Right lung (tissue), 5 donors: ENCODE data around the gene CMIP. TPM values are rescaled to one million over a fixed set of nuclear protein-coding genes. Genes with fewer than 3 reads are reported as not detected.
A peak's percentile ranks its signal among the peaks of the same experiment; 100 is the strongest.
"Not testable (repeated sequence)": the region's sequence is repeated elsewhere in the genome, so short reads cannot be mapped to it uniquely, and the experiment has no call there.

Experiments
- DNase-seq, 2 donors: peaks; one replicate each; pipeline ENCODE4 v3.0.0-alpha.2; 2013
- polyA plus RNA-seq, 5 donors: library from polyadenylated mRNA; unstranded; fragments of 120-200 nt; gene quantifications; one replicate each; pipeline versions ENCODE4 v1.2.1 to v1.2.3, GENCODE V29; 2013; ENCODE audit warnings: inconsistent platforms in 1 of 5, low replicate concordance in 1 of 5; ENCODE audit not compliant: insufficient read length in 5 of 5, insufficient read depth in 1 of 5

CMIP gene
- polyA plus RNA-seq, 5 donors = 29.2 to 41.6 (median 35.1) TPM

GRCh38 chr16:81678326-81679095, 233.9 kb downstream of the CMIP start:
- no peak for DNase-seq

- DNase-seq = no peak
Measured at GRCh38 chr16:81679721-81680430, 235.3 kb downstream of the CMIP start.

DNA sequence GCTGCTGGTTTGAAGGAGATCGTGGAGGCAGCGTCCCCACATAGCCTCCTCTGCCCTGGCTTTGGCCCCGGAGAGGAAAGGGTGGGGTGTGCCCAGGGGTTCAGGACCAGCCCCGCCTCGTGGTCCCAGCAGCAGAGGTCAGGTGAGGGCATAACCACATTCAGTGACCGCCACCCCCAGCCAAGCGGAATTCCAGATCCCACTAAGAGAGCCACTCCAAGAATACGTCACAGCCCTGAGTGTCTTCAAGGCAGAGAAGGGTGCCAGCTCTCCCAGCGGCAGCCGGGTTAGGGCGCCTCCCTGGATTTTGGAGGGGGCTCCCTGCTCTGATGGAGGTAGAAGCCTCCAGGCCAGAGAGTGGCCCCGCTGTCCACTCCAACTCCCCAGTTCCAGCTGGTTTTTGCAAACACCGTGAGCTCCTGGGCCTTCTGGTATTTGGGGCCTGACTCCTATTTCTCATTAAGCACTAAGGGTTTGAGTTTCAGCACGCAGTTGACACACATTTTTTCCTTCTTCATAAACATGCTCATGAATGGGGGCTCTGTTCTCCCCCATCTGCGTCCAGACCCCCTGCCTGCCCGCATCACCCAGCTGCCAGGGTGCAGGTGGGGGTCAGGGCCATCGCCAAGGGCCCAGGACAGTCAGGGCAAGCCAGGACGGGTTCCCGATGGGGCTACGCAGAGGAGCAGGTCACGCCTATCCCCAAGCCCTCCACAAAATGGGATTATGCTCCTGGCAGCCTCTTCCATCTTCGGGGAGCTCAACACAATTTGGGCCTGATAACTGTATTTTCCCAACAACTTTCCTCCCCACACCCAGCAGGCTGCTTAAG, 236.1 kb downstream of the CMIP start:
- peak in 1 of 2 donors; percentile 32 for DNase-seq

- no peak for DNase-seq
Measured at GRCh38 chr16:81681311-81681710, 236.7 kb downstream of the CMIP start.

DNA sequence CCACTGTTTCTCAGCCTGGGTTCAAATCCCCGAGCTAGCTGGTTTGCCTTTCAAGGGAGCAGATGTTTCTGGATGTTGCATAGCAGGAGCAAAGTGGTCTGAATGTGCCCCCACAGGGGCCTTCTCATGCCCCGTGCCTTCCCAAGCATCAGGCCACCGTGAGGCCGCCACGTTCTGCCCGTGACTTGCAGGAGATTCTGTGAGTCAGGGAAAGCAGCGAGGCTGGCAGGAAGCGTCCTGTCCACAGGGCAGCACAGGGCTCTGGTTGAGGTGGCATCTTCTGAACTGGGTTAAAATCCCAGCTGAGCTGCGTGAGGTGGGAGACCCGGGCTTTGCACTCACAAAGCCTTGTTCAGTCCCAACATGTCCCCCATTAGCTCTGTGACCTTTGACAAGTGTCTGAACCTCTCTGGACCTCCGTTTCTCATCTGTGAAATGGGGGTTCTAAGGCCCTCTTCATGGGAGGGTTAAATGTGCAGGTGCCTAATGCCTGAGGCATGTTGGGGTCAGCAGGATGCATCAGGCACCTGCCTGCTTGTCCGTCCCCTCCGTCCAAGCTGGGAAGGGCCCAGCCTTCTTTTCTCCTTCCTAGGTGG, 239.7 kb downstream of the CMIP start:
- DNase-seq = no peak

DNA sequence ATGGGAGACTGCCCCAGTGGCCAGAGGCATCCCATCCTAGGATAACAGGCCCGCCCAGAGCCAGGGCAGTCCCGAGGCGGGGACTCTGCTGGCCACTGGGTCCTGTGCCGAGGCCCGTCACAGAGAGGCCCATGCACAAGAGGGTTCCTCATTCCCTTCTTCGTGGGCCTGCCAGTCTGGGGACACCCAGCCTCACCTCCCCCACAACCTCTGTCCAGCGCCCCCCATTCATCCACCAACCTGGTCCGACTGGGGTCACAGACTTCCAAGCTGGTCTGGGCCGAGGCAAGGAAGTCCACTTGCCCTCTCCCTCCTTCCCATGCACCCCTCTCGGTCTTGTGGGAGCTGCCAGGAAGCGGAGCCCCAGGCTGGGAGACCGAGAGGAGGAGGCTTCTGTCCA, 240.3 kb downstream of the CMIP start:
- no peak for DNase-seq

- no peak for DNase-seq
Measured at GRCh38 chr16:81686391-81687130, 242.0 kb downstream of the CMIP start.

DNA sequence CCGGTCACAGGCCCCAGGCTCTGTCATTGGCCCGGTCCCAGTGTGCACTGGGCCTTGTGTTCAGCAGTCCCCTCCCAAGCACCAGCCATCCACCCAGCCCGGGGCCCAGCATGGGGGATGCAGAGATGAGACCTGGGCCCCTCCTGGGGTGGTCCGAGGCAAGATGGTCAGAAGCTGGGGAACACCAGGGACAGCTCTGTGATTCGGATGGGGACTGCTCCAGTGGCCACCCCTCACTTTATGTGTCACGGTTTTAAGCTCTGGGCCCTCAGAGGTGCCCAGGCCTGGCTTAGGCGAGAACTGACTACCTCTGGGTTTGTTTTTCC, 242.5 kb downstream of the CMIP start:
- DNase-seq = no peak

- DNase-seq = no peak
Measured at GRCh38 chr16:81688182-81688581, 243.6 kb downstream of the CMIP start.

DNA sequence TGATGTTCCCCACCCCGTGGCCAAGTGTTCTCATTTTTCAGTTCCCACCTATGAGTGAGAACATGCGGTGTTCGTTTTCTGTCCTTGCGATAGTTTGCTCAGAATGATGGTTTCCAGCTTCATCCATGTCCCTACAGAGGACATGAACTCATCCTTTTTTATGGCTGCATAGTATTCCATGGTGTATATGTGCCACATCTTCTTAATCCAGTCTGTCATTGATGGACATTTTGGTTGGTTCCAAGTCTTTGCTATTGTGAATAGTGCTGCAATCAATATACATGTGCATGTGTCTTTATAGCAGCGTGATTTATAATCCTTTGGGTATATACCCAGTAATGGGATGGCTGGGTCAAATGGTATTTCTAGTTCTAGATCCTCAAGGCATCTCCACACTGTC, 244.2 kb downstream of the CMIP start:
- not testable (repeated sequence) for DNase-seq

GRCh38 chr16:81692021-81692420, 247.4 kb downstream of the CMIP start:
- DNase-seq = no peak

DNA sequence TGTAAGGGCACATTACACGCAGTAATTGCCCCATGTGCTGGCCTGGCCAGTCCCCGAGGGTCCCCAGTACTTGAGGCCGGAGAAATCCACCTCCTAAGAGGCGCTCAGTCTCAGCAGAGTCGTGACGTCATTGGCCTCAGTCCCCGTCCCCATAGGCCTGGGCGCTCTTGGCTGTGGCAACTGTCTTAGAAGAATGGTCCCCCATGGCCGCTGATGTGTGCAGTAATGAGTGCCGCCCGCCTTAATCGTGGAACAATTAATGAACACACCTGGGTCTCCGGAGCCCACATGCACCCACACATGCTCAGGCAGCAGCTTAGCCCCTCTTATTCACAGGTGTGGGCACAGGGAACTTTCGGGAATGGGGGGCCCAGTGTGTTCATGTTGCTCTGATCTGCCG, 248.0 kb downstream of the CMIP start:
- no peak for DNase-seq

DNA sequence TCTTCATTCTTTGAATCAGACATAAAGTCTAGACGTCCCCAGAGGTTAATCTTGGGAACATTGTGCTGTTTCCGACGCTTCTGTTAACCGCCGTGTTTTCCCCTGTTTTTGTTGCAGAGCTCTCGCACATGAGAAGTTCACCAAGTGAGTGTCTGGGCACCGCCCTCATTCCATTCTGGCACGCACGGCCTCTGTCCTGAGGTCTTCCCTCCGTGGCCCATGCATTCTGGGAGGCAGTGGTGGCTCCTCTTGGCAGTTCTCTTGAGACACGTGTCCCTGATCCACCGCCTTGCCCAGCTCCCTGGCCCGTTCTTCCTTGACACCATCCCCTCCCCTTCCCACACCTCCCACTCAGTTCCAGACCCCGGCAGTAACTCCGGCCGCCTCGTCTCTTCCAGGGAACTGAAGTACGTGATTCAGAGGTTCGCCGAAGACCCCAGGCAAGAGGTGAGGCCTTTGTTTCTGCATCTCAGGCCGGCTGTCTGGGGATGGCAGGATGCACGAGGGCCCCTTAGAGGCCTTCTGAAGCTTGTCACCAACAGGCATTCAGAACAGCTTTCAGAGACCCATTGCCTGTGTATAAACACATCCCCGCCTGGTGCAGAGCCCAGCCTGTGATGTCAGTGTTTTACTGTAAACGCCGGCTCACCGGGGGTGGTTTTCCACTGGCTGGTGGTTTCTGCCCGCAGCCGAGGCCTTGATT, 248.6 kb downstream of the CMIP start:
- no peak for DNase-seq

DNA sequence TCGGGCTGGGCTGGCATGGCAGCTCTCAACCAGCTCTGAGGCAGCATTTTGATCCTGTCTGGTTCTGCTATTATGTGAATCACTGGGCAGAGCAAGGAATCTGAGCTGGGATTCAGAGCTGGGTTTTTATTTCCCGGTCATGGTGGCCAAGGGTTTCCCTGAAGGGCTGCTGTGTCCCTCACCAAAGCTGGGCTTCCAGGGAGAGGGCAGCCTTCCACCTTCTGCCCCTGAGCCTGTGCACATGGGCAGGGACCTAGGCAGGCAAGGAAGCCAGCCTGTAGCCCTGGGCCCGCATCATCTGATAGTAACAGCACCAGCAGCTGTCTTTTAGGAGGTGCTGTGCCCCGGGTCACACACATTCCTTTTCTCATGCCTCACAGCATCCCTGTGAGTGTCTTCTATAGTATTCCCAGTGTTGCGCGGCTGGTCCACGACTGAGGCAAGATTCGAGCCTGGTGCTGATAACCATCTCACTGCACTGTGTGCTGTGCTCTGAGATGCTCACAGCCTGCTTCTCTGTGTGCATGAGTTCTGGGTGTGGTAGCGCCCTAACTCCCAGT, 249.2 kb downstream of the CMIP start:
- no peak for DNase-seq

DNA sequence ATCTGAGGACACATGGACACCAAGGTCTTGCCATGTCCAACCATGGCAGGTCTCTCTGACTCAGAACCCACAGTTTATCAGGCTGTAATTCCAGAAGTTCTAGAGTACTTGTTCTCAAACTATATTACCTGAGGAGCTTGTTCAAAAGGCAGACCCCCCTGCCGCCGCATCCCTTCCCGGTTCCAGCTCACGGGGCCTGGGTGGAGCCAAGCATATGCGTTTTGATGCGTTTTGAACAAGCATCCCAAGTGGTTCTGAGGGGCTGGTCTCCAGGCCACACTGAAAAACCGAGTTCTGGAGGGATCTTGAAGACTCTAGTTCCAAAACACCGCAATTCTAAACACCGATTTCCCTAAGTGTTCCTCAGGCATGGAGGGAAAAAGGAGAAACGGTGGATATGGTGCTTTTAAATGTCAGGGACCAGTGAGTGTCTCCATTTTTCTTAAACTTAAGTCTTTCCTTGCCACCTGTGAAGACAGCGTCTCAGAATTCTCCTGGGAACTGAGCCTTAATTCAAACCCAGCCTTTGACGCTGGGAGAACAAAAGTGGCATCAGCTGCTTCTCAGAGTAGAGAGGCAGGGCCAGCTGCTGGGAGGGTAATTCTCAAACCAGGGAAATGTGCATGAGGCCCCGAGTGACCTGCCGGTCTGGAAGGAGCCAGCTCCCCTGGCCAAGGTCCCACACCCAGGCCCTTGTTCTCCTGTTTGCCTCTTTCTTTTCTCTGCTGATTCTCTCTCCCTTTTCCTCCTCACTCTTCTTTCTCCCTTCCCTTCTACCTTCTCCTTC, 250.1 kb downstream of the CMIP start:
- DNase-seq = no peak

DNA sequence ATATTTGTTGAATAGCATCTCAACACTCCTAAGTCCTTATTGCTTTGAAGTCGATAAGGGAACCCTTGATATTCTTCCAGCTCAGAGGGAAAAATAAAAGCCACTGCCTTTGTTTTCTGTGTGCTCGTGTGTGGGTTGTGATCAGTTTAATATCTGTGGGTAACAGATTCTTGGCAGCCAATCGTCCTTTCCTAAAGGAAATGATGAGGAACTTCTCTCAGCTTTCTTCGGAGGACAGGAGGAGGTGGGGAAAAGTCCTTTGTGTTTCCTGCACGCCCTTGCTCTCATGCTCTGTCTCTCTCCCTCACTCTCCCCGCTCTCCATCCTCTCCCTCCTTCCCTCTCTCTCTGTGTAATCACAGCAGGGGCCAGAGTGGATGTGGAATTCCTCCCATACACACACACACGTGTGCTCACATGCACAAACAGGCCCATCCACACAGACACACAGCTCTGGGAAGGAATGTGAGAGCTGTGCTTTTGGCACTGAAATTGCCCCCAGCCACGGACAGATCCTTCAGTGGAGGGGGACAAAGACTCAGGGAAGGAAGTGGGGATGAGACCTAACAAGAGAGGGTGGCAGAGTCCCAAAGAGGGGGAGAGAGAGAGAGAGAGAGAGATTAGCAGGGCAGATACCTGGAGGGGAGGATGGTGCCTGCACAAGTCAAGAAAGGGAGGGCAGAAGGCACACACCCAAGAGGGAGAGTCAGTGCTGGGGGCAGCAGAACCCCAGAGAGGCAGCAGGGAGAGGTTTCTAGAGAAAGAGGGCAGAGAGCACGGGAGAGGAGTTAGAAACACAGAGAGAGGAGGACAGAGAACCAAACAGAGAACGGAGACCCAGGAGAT, 250.9 kb downstream of the CMIP start:
- DNase-seq = no peak

- no peak for DNase-seq
Measured at GRCh38 chr16:81696166-81696960, 251.8 kb downstream of the CMIP start.
